ENCODE results near the gene KCNJ4.

GRCh38 chr22:38453066-38453672, 1.8 kb downstream of the KCNJ4 start:
- TF ChIP-seq, protein P1, sequence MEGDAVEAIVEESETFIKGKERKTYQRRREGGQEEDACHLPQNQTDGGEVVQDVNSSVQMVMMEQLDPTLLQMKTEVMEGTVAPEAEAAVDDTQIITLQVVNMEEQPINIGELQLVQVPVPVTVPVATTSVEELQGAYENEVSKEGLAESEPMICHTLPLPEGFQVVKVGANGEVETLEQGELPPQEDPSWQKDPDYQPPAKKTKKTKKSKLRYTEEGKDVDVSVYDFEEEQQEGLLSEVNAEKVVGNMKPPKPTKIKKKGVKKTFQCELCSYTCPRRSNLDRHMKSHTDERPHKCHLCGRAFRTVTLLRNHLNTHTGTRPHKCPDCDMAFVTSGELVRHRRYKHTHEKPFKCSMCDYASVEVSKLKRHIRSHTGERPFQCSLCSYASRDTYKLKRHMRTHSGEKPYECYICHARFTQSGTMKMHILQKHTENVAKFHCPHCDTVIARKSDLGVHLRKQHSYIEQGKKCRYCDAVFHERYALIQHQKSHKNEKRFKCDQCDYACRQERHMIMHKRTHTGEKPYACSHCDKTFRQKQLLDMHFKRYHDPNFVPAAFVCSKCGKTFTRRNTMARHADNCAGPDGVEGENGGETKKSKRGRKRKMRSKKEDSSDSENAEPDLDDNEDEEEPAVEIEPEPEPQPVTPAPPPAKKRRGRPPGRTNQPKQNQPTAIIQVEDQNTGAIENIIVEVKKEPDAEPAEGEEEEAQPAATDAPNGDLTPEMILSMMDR (IDR thresholded peaks at IDR 0.05) = no peak
- TF ChIP-seq ZFX (IDR thresholded peaks at IDR 0.05; ENCODE audit: borderline replicate concordance) = no peak
